Coronary artery (tissue), 2 donors: ENCODE data around the gene DZIP1.

Source experiments
- DNase-seq: peaks from one replicate; pipeline ENCODE4 v3.0.0-alpha.2; 2017; ENCODE audit warnings: low spot score
- H3K27ac ChIP-seq, 2 donors: fragments of 200-600 bp; sonication (generic); one replicate each; pipeline ENCODE4 v1.5.1; 2016 to 2019
- H3K4me3 ChIP-seq: fragments of 200-600 bp; sonication (generic); 2 replicates; pipeline ENCODE4 v1.5.1; 2016; ENCODE audit warnings: mild to moderate bottlenecking, moderate library complexity
- TF ChIP-seq, protein P1 (sequence below): fragments of 200-600 bp; sonication (generic); IDR thresholded peaks from one replicate; pipeline ENCODE4 v1.5.1; 2019; ENCODE audit warnings: antibody characterized with exemption

DZIP1 gene

GRCh38 chr13:95536632-95537241 is 107.8 kb downstream of the DZIP1 start:
- TF ChIP-seq, protein P1, sequence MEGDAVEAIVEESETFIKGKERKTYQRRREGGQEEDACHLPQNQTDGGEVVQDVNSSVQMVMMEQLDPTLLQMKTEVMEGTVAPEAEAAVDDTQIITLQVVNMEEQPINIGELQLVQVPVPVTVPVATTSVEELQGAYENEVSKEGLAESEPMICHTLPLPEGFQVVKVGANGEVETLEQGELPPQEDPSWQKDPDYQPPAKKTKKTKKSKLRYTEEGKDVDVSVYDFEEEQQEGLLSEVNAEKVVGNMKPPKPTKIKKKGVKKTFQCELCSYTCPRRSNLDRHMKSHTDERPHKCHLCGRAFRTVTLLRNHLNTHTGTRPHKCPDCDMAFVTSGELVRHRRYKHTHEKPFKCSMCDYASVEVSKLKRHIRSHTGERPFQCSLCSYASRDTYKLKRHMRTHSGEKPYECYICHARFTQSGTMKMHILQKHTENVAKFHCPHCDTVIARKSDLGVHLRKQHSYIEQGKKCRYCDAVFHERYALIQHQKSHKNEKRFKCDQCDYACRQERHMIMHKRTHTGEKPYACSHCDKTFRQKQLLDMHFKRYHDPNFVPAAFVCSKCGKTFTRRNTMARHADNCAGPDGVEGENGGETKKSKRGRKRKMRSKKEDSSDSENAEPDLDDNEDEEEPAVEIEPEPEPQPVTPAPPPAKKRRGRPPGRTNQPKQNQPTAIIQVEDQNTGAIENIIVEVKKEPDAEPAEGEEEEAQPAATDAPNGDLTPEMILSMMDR, result no peak
- no peak for DNase-seq
- no peak overlapping the region for H3K27ac ChIP-seq
- no peak overlapping the region for H3K4me3 ChIP-seq

GRCh38 chr13:95535243-95535642 is 109.3 kb downstream of the DZIP1 start:
- TF ChIP-seq, protein P1, result no peak
- Histone ChIP-seq H3K4me3 (no peak overlapping the region), H3K27ac (no peak overlapping the region)
- DNase-seq, result no peak

DNA sequence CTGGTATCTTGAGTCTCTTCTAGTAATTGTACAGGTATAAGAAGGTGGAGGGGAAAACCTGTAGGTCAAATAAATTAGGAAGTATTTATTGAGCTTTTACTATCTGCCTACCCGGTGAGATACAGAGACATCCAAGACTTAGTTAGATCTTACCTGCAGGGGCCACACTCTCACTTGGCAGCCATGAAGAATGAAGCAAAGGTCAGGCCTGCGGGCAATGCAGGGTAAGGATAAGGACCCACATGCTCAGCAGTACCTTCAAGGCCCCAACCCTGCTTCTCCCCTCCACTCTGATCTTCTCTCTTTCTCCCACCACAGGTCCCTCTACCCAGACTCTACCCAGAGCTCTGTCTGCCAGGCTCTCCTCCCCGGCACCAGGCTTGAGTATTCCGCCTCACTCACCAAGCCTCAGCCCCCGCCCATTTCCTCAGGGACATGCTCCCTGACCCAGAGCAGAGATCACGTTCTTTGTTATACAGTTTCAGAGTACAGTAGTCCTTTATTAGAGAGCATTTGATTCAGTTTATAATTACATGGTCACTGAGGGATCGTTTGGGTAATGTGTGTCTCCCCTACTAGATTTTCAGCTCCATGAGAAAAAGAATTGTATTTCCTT is 110.9 kb downstream of the DZIP1 start:
- Histone ChIP-seq H3K27ac (no peak overlapping the region), H3K4me3 (no peak overlapping the region)
- DNase-seq, result no peak
- TF ChIP-seq, protein P1, result no peak

DNA sequence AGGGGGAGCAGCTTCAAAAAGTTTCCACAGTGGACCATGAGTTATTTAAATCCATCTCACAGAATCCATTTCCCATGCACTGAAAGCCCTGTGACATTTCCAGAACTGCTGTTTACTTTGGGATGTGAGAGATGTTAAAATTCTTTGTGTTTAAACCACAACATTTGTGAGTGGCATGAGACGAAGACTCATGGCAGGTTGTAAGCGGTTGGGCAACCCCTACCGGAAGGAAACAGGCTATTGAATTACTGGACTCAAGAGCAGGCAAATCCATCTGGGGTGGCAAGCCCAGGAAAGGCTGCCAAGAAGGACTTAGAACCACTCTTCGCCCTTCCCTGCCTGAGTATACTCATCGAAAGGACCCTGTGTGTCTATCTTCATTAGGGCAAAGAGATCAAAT is 114.3 kb downstream of the DZIP1 start:
- H3K27ac ChIP-seq, result no peak overlapping the region
- DNase-seq, result no peak
- TF ChIP-seq, protein P1, result no peak
- no peak overlapping the region for H3K4me3 ChIP-seq
